ENCODE data around the gene PANK4.
"Not testable (repeated sequence)": the region's sequence is repeated elsewhere in the genome, so short reads cannot be mapped to it uniquely, and the experiment has no call there.

The PANK4 gene

DNA sequence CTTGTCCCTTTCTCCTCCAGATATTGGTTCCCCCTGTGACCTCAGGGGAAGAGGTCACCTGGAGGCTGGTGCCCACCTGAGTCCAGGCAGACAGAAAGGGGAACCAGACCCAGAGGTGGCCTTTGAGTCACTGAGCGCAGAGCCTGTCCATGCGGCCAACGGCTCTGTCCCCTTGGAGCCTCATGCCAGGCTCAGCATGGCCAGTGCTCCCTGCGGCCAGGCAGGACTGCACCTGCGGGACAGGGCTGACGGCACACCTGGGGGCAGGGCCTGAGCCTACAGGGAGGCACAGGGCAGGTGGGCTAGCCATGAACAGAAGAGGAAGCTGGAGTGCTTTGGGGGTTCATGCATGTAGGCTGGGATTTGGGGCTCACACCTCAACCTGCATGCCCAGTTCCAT lies 32.5 kb upstream of the PANK4 start:
- no peak for DNase-seq (ENCODE audit: low spot score)

GRCh38 chr1:2558420-2558819 lies 32.0 kb upstream of the PANK4 start:
- DNase-seq (ENCODE audit: low spot score): no peak

- no peak for DNase-seq (ENCODE audit: low spot score)
Measured at GRCh38 chr1:2557482-2558400, 31.3 kb upstream of the PANK4 start.

GRCh38 chr1:2556678-2557481 lies 30.5 kb upstream of the PANK4 start:
- no peak for DNase-seq (ENCODE audit: low spot score)

DNA sequence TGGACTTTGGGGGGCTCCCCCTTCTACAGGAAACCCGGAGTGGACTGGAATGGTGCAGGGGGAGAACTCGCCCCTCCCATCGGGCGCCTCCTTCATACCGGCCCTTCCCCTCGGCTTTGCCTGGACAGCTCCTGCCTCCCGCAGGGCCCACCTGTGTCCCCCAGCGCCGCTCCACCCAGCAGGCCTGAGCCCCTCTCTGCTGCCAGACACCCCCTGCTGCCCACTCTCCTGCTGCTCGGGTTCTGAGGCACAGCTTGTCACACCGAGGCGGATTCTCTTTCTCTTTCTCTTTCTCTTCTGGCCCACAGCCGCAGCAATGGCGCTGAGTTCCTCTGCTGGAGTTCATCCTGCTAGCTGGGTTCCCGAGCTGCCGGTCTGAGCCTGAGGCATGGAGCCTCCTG lies 29.9 kb upstream of the PANK4 start, which contains the start of gene TNFRSF14:
TSS of gene TNFRSF14 (plus strand) at position 95 of the 401 bp plus-strand sequence. CDS start at position 389, 294 bp downstream.
- DNase-seq (ENCODE audit: low spot score): peak; percentile 25

DNA sequence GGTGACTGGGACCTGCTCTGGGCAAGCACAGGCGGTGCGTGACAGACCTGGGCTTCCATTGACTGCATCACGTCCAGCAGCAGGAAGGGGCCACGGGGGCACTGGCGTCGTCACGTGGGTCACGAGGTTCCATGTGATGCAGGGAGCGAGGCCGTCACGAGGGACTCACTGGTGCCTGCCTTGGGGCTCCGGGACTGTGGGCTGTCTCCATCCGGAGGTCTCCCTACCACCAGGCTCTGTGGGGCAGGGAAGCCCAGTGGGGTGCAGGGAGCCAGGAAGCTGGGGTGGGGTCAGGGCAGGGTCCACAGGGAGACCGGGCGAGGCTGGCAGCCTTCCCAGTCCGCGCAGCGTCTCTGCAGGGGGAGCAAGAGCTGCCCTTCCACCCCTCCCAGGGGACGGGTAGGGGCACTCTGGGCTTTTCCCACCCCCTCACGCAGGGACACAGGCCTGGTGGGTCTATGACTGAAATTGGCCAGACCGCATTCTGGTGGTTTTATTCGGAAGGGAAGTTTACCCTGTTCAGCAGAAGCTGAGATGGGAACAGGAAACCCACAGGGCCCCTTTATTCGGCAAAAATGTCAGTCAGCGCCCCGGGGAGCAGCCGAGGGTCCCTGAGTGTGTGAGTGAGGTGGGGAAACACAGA lies 29.4 kb upstream of the PANK4 start:
- no peak for DNase-seq (ENCODE audit: low spot score)

DNA sequence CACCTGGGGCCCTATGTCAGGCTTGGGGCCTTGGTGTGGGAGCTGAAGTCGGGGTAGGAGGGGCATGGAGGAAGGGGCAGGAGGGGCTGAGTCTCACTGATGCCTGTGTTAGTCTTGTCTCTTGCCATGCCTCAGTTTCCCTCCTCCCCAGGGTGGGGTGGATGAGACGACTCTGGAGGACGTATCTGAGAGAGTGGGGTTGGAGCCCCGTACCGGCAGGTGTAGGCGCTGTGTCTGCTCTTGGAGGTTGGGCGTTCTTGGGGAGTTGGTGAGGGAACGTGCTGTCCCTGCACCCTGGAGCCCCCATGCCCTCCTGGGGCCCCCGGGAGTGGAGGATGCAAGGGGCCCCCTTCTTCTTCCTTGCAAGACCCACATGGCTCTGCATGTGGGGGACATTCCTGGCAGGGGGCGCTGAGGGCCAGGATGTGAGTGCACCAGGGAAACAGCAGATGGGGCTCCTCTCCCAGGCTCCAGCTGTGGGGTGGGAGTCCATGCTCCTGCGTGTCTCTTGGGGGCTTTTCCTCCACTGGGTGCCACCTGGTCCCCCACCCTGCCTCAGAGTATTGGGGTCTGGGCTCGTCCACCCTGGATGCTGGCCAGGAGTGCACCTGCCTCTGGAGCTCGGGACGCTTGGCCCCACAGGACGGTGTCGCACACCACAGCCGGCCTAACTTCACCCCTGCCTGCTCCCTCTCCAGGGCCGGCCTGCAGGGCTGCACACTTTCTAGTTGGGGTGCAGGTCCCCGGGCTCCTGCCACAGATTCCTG lies 28.4 kb upstream of the PANK4 start:
- DNase-seq (ENCODE audit: low spot score): peak; percentile 28

GRCh38 chr1:2553871-2554620 lies 27.6 kb upstream of the PANK4 start:
- DNase-seq (ENCODE audit: low spot score): no peak

DNA sequence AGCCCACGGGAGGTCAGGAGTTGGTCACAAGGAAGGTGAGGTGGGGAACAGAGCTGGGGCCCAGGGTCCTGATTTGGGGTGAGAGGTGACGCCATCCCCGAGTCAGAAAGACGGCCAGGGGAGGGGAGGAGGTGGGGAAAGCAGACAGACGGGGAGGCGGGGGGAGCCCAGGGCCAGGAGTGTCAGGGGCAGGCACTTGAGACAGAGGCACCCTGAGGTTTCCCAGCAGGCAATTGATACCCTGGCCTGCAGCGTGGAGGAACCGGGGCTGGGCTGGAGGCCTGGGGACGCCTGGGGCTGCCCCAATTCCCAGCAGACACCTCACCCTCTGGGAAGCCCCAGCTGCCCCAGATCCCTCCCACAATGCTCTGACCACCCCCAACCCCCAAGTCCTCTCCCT lies 26.7 kb upstream of the PANK4 start:
- not testable (repeated sequence) for DNase-seq (ENCODE audit: low spot score)

- DNase-seq (ENCODE audit: low spot score): no peak
Measured at GRCh38 chr1:2552189-2552588, 25.8 kb upstream of the PANK4 start.

DNA sequence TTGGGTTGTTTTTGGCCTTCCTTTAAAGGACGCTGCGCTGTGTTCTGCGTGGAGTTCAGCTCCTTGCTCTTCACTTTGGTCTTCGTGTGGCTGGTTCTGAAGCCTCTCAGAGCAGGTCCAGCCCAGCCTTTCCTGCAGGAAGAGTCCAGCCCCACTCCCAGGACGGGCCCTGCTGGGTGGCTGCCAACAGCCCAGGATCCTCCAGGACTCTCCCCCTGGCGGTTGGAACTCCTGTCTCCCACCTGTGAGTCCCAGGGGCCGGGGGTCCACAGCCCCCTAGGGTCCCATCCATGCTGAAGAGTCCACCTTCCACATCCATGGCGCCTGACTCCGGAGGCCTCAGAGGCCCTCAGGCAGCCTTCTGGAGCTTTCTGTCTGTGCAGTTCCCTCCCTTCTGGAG lies 25.1 kb upstream of the PANK4 start:
- not testable (repeated sequence) for DNase-seq (ENCODE audit: low spot score)

DNA sequence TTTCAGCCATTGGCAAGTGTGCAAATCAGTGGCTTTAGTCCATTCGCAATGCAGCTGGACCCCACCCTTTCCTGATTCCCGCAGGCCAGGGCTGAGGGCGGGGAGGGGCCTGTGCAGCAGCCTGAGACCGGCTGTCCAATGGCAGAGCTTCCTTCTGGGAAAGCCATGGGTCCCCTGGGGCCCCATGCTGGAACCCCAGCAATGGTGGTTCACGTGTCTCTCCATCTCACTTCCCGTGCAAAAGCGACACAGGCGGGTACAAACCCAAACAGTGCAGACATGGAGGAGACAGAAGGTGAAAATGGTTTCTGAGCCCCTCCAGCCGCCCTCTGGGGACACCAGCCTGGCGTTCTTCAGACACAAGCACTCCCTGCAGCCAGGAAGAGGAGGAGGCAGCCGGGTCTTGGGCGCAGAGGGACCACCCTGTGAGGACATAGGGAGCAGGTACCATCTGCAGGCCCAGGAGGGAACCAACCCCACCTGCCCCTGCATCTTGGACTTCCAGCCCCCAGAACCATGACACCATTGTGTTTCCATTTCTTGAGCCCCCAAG lies 24.0 kb upstream of the PANK4 start:
- DNase-seq (ENCODE audit: low spot score): not testable (repeated sequence)

DNA sequence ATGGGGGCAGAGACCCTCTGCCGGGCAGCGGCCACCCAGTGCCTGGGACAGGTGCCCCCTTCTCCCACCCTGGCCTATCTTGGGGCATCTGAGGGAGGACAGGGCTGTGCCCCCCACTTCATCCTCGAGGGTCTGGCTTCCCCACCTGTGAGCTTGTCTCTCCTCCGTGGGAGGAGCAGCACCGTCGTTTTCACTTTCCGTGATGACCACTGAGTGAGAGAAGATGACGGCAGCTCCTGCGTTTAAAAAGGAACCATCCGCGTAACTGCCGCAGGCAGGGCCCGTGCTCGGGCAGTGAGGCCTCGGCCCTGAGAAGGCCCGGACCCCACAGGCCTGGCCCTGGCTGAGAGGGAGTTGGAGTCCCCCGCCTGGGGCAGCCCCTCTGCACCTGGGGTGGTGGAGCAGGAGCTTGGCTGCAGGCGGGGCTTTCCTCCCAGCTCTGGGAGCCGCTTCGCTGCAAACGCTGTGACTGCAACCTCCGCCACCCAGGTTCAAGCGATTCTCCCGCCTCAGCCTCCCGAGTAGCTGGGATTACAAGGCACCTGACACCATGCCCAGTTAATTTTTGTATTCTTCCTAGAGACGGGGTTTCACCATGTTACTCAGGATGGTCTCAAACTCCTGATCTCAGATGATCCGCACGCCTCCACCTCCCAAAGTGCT lies 23.1 kb upstream of the PANK4 start:
- not testable (repeated sequence) for DNase-seq (ENCODE audit: low spot score)

DNA sequence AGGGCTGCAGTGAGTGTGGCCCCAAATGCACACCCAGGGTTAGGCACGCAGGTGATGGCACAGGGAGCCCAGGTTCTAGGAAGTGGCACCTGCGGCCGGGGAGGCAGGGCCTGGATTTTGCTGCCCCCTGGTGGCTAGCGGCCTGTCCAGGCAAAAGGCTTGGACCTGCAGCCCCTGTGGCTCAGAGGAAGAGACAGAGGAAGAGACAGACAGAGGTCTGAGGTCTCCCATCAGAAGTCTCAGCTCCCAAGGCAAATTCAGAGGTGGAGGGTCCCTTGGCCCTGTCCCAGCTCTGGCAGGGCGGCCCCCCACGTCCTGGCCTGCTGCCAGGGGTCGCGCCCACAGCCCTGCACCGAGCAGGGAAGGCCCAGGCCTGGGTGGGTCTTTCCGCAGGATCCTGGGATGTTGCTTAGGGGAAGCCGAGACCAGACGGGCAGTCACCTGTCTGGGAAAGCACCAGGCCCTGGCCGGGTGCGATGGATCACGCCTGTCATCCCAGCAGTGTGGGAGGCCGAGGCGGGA lies 21.7 kb upstream of the PANK4 start:
- peak; percentile 86 for DNase-seq (ENCODE audit: low spot score)

- no peak for DNase-seq (ENCODE audit: low spot score)
Measured at GRCh38 chr1:2547210-2548067, 21.0 kb upstream of the PANK4 start.

DNA sequence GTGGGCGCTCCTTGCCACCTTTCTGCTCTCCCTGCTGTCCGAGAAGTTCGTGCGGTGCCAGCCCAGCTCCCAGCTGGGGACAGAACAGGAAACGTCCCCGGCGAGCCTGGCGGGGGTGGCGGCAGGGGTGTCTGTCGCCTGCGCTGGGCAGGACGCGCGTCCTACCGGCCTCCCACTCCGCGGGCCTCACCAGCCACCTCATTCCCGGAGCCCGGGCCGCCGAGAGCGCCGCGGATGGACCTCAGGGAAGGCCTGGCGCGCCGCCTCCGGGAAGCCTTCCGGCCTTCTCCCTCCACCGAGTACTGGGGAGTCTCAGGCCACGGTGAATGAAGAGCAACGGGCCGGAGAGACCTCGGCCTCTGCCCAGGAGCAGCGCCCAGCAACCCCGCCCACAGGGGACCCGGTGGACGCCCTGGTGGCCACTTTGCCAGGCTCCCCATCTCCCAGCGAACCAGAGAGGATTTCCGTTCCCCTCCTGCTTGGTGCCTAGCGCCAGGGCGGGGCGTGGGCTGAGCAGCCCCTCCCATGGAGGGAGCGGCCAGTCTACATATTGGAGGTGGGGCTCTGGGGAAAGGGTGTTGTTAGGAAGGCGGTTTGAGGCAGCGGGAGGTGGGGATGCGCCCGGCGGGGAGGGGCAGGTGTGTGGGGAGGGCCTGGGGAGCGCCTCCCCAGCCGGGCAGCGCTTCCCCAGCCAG lies 20.3 kb upstream of the PANK4 start:
- DNase-seq (ENCODE audit: low spot score): peak; percentile 76

DNA sequence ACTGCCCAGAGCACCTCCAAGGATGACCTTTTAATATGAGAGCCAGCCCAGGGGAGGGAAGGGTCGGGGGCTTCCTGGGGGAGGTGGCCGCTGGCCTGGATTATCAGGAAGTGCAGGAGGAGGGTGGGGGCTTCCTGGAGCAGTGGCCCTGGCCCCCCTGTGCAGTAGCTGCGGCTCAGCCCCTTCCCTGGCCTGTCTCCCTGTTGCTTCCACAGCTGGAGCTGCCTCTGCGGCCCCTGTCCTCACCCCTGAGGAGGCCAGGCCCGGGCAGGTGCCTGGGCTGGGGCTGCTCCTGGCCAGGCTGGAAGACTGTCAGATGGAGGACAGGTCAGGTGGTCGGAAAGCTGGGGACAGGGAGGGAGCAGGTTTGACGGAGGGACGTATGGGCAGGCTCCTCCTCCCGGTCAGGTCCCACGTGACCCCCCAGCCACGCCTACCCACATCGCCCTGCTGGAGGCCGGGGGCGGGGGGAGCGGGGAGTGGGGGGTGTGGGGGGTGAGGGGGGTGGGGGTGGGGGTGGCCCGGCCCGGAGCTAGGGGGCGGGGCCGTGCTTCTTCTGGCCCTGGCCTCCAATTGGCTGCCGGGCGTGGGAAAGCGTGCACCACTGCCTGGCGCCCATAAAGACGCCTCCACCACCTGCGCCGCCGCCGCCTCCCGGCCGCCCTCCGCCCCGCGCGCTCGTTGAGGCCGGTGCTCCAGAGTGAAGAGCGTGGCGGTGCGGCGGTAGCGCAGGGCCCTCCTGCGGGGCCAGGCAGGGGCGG lies 19.5 kb upstream of the PANK4 start:
- peak; percentile 75 for DNase-seq (ENCODE audit: low spot score)

All from cerebellar cortex (tissue), 1 donor.